GM21367 (cell line): Measurements from ENCODE around the gene RPSA.
A peak's percentile ranks its signal among the peaks of the same experiment; 100 is the strongest.
"Not testable (repeated sequence)": the region's sequence is repeated elsewhere in the genome, so short reads cannot be mapped to it uniquely, and the experiment has no call there.

ENCODE experiments used
- ATAC-seq: cut with Tn5 transposase; IDR thresholded peaks from one replicate; pipeline ENCODE4 v1.9.1; 2021; ENCODE audit not compliant: unreplicated experiment

RPSA gene

DNA sequence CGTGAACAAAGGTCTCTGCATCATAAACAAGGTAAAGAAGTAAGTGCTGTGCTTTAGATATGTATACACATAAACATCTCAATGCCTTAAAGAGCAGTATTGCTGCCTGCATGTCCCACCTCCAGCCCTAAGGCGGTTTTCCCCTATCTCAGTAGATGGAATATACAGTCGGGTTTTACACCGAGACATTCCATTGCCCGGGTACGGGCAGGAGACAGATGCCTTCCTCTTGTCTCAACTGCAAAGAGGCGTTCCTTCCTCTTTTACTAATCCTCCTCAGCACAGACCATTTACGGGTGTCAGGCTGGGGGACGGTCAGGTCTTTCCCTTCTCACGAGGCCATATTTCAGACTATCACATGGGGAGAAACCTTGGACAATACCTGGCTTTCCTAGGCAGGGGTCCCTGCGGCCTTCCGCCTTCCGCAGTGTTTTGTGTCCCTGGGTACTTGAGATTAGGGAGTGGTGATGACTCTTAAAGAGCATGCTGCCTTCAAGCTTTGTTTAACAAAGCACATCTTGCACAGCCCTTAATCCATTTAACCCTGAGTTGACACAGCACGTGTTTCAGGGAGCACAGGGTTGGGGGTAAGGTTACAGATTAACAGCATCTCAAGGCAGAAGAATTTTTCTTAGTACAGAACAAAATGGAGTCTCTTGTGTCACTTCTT lies 12.2 kb downstream of the RPSA start:
- ATAC-seq: not testable (repeated sequence)

DNA sequence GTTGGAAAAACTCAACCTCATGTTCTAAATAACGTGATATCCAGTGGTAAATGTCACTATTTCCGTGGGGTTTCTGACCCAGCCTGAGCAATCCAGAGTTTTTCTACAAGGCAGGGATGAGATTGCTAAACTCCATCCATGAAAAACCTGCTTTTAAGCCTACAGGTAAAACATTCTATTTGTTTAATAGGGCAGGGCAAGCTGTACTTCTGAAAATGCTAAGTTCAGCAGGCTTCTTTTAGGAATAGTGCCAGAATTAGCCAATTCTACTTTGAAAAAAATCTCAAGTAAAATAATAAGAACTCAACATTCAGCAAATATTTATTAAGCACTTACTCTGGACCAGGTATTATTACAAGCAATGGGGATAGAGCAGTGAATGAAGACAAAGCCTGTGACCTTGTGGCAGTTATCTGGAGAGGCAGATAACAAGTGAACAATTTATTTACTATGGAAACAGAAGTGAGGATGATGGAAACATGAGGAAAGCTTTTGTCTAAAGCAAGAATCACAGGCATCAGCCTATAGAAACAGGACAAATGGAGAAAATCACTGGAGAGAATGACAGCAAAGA lies 13.3 kb downstream of the RPSA start:
- ATAC-seq: no peak

DNA sequence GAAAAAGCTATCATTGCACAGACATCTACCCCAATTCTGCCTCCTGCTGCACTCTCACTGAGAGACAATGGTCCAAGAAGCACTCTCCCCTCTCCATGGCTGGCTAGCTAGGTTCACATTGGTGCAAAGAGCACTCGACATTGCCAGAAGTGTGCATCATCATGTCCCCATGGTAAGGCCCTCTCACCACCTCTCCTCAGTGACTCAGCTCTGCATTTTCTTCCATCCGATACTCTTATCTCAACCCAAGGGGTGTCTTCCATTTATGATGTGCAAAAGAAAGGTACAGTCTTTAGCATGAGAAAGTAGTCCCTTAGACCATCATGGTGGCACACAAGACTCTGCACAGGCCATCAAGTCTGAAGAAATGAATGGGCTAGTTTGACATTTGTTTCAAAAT lies 14.0 kb downstream of the RPSA start:
- no peak for ATAC-seq

DNA sequence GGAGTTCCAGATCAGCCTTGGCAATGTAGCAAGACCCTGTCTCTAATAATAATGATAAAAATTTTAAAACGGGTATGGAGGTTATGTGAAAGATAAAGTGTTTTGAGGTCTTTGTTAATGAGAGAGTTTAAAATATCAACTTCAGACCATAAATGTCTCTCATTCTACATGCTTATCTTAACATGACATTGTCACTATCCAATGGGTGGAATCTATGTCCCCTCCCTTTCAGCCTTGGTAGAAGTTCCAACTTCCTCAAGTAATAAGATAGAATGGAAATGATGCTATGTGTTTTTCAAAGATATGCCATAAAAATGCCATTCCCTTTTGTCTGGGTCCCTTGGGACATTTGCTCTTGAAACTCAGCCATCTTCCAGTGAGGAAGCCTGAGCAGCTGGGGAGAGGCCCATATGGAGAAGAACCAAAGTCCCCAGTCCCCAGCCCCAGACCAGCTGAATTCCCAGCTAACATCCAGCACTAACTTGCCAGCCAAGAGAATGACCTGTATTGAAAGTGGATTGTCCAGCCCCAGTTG lies 17.0 kb downstream of the RPSA start:
- no peak for ATAC-seq

DNA sequence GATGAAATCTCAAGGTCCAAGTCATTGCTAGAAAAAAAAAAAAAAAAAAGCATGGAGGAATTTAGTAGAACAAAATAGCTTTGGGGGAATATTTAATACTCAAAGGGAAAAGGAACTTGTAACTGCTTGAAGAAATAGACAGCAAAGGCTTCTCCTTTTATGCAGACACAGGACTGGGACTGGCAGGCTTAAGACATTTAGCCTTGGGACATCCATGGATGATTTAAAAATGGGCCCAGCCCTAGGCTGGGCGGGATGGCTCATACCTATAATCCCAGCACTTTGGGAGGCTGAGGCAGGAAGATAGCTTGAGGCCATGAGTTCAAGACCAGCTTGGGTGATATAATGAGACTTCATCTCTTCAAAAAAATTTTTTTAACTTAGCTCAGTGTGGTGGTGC lies 19.8 kb downstream of the RPSA start:
- ATAC-seq: no peak

DNA sequence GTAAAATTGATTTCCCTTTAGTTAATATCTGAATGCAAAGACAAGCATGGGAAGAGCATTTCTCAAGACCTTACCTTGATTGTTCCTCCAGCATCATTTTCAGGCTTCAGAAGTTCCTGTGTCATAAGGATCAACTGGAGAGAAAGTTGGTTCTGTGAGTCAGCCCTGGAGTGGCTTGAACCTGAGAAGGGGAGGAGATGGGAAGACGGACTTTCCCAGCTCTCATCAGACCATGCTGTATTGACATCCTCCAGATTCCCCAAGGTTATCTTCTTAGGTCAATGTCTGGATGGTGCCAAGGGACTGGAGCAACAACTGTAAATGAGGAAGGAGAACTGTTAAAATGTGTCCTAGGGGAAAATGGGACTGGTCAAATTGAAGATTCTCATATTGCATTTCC lies 21.0 kb downstream of the RPSA start:
- no peak for ATAC-seq

DNA sequence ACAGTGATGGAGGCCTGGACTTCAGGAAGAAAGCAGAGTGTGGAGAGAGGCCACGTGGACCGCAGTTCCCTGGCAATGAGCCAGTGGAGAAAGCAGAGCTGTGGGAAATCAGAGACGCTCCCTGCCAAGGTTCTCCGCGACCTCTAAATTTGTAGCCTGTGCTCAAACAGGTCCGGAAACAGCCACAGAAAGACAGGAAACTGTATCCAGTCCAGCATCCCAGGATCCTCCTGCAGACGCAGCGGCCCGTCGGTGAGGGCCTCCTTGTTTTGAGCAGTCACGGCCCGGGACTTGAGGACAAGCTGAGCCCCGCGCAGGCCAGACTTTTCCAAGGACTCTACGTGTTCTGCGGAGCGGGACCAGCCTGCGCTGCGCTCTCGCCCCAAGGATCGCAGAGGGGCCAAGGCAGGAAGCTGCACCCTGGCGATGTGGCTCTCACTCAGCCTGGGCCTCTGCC lies 22.3 kb downstream of the RPSA start:
- no peak for ATAC-seq

DNA sequence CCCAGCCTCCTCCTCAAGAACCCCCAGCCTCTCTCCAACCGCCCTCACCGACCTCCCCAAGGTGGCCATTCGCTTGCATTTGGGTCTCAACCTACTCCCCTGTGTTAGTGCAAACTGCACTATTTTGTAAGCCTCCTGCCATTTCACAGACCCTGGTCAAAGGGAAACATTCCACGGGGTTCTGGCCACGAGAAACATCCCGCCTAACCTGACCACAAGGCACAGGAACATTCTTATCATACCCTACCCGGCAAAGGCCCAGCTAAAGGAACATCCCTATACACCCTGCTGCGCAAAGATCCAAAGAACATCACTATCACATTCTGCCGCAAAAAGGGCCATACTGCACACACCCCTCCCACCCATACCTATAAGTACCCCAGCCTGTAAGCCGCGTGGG lies 22.9 kb downstream of the RPSA start:
- no peak for ATAC-seq

DNA sequence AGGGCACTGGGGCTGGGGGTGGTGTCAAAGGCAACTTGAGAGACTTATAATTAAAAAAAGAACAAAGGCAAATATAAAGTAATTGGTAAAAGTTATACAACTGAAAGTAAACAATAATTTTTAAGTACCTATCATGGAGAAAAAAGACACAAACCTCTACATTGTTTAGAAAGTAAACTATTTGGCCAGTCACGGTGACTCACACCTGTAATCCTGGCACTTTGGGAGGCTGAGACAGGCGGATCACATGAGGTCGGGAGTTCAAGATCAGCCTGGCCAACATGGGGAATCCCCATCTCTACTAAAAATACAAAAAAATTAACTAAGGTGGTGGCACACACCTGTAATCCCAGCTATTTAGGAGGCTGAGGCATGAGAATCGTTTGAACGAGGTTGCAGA lies 25.8 kb downstream of the RPSA start:
- ATAC-seq: no peak

DNA sequence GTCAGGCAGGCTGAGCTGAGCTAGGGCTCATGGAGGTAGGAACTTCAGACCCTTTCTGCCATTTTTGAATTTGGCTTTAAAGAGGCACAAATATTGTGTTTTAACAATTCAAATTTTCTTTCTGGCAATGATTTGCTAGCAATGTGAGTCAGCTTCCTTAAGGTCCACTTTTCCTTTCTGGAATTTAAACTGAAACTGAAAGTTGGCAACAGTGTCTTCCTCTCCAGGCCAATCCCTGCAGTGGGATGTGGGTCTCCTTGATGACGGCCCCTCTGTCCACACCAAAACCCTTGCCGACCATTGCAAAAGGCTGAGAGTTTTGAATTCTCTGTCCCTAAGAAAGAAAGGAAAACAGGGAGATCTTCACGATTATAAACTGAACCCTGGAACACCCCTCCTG lies 27.1 kb downstream of the RPSA start:
- no peak for ATAC-seq

DNA sequence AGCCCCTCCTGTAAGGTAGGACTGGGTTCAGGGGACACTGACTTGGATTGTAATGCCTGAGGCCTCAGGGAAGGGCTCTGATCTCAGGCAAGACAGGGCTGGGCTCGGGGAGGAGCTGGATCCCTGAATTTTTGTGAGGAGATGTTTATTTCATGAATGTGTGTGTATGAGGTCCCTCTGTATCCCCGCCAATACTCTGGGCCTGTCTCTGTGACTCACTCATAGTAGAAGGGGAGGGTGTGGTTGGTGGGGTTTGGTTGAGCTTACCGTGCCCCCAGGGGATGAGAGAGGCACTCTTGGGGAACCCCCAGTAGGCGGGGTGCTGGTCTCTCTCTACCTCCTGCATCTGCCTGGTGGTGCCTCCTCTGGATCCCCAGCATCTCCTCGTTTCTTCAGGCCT lies 28.1 kb downstream of the RPSA start:
- peak; percentile 71 for ATAC-seq

DNA sequence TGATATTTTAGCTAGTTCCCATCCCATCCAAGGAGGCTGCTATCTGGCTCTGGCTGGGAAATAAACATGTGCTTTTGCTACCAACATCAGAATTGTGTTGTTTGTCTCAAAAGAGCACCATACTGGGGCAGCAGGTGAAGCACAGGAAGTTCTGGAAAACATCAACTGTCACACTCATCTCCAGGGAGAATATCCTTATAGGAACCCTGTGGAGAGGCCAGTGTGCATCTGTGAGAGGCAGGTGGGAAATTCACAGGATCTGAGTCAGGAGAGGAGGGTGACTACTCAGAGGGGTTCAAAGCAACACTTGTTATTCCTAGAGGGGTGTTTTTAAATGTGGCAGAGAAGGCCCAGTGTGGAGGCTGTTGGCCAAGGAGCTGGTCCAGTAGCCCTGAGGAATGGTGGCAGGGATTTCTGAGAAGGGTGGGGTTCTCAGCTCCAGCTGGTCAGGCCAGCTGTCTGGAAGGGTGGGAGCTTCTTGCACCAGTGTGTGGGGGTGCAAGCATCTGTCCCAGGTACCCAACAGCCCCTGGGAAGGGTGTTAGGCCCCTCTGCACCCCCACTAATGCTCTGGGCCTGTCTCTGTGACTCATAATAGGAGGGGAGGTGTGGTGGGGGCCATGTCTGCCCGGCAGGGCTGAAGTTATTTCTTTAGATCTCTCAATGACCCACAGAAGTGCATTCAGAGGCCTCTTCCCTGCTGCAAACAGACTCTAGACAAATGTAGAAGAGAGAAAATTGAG lies 28.7 kb downstream of the RPSA start:
- ATAC-seq: no peak

DNA sequence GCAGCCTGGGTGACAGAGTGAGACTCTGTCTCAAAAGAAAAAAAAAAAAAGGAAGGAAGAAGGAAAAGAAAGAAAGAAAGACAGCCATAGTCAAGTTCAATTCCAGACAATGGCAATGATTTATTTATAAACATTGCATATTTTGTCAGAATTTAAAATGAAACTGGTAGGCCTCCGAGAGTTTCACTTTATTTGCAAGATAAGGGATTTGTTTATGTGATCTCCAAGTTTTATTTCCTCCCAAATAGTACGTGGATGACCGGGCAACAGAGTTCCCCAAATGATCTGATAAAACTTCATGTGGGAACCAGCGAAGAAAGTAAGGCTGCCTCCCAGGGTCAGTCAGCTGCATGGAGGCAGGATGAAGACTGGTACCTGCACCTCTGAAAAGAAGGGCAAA lies 32.4 kb downstream of the RPSA start:
- ATAC-seq: no peak

DNA sequence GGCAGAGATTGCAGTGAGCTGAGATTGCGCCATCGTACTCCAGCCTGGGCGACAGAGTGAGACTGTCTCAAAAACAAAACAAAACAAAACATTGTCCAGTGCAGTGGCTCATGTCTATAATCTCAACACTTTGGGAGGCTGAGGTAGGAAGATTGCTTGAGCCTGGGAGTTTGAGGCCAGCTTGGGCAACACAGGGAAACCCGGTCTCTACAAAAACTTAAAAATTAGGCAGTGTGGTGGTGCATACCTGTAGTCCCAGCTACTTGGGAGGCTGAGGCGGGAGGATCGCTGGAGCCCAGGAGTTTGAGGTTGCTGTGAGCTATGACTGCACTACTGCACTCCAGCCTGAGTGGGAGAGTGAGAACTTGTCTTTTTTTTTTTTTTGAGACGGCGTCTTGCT lies 33.8 kb downstream of the RPSA start:
- ATAC-seq: no peak

DNA sequence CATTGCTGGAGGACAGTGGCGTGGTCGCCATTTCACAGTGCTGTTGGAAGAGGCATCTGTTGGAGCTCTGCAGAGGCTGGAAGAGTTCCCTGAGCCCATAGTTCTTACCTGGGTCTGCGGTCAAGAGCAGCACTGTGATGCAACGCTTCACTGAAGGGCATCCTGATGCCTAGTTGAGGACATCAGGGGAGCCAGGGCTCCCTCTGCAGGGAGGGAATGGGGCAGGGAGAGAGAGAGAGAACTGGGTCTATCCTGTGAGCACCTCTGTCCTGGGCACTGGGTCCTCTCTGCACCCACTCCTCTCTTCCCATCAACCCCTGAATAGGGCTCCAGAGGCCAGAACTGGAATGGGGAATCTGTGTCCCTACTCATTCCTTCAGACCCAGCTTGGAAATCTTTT lies 37.0 kb downstream of the RPSA start:
- ATAC-seq: no peak

DNA sequence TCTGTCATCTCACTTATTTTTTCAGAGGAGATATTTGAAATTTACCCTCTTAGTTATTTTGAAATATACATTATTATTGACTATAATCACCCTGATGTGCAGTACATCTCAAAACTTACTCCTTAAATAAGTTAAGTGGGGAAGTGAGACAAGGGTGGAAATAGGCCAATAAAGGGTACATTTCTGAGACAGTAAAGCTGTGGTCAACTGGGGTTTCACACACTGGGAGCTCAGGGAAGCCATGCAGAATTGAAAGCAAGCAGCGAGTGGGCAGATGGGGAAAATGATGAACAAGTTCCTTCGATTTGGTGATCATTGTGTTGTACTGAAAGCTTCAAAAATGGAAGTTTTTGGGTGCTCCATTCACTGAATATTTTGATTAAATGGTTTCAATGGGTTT lies 39.4 kb downstream of the RPSA start:
- no peak for ATAC-seq

DNA sequence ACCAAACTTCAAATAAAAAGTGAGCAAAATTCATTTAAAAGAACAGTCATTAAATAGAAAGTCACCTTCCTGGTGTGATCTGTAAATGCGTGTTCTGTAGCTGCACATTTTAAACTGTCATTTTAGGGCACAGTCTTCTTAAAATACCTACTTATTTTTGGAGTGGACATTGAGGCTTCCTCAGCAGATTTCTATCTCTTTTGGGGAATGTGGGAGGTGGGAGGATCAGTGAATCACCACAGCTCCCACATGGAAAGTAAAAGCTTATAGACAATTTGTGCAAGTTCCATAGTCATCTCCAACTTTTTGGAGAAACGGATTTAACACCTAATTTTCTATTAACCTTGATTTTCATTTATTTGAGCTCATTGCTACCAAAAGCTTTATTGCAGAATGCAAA lies 39.9 kb downstream of the RPSA start:
- no peak for ATAC-seq

DNA sequence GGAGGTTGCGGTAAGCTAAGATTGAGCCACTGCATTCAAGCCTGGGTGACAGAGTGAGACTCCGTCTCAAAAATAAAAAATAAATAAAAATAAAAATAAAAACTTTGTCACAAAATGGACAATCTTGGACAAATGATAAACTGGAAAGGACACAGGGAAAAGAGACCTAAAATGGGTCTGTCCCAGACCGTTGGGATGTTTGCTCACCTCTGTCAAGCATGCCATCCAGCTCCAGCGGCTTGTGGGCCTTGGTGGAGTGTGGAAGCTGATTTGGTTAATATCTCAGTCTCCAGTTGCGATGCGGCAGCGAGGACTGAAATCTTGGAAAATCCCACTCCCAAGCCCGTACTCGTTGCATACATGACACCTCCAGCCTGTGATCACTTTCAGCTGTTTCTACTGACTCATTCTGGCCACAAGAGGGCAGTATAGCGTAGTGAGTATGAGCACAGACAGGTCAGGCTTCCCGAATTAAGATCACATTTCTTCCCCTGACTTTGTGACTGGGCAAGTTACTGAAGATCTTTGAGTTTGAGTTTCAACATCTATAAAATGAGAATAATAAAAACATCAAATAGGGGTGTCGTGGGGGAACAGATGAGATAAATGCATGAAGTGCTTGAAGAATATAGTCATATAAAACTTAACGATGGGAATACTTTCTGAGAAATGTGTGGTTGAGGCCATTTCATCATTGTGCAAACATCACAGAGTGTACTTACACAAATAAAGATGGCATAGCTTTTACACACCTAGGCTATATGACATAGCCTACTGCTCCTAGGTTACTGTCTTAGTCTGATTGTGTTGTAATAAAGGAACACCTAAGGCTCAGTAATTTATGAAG lies 41.3 kb downstream of the RPSA start:
- ATAC-seq: no peak

DNA sequence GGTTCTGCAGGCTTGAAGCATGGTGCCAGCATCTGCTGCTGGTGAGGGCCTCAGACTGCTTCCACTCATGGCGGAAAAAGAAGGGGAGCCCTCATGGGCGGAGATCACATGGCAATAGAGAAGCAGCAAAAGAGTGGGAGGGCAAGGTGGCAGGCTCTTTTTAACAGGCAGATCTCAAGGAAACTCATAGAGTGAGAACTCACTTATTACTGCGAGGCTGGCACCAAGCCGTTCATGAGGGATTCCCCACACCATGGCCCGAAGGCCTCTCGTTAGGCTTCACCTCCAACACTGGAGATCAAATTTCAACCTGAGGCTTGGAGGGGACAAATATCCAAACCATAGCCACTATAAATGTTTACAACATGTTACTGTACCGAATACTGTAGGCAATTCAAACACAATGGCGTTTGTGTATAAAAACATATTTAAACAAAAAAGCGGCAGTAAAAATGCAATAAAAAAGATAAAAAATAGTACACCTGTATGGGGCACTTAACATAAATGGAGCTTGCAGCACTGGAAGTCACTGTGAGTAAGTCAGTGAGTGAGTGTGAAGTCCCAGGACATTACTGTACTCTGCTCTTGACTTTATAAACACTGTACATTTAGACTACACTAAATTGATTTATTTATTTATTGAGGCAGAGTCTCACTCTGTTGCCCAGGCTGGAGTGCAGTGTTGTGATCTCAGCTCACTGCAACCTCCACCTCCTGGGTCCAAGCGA lies 42.1 kb downstream of the RPSA start:
- ATAC-seq: no peak

DNA sequence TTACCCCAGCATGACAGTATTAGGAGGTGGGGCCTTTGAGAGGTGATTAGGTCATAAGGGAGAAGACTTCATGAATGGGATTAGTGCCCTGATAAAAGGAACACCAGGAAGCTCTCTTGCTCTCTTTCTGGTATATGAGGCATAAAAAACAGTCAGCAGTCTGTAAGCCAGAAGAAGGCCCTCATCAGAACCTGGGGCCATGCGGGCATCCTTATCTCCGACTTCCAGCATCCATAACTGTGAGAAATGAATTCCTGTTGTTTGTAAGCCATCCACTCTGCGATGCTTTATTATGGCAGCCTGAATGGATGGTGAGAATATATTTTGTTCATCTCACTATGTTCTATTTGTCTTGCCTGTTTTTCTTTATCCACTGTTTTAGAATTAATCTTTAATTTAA lies 43.3 kb downstream of the RPSA start:
- no peak for ATAC-seq

DNA sequence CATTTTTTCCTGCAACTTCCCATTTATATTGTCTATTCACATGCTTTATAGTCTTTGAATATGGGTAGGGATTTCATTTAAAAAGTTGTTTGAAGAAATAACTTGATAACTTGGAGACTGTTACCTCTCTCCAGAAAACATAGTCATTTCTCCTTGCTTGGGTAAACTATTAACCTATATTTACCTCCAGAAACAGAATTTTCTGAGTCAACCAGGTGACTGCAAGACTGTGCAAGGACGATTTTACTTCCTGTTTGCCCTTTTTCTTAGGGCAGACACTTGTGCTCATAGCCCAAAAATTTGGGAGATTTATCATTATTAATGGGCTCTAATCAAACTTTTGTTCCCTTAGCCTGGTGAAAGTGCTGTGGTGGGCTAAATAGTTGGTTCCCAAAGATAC lies 46.6 kb downstream of the RPSA start:
- ATAC-seq: no peak
